PFSK-1 (cell line): Measurements from ENCODE around the gene CARD10.

Experiments
- POLR2AphosphoS5 ChIP-seq: IDR thresholded peaks from 2 replicates; pipeline ENCODE4 v1.6.1; 2012; ENCODE audit warnings: low read depth, mild to moderate bottlenecking, control low read depth, low read length, moderate library complexity
- TF ChIP-seq, protein P1 (sequence below), 2 experiments: IDR thresholded peaks; 2 replicates each; pipeline versions ENCODE4 v1.6.1 to v1.8.0; 2011 to 2012; ENCODE audit warnings: low read depth in 2 of 2, low read length in 2 of 2, control low read depth in 1 of 2, inconsistent platforms in 1 of 2, mild to moderate bottlenecking in 1 of 2, moderate library complexity in 1 of 2; ENCODE audit not compliant: insufficient read depth in 1 of 2

DNA sequence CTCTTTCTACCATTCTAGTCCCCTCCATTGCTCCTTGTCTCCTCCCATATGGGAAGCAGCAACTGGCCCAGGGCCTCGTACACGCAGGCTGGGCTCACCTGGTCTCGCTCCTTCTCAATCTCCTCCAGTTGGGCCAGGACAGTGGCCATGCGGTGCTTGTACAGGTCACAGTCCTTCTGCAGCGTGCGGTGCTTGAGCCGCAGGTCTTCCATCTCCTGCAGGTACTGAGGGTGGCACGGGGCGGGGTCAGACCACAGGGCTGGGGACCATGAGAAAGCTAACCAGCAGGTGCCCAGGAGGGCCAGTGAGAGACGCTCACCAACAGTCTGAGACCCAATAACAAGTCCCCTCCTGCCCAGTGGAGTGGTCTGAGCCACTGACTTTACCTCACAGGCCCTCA lies 11.5 kb downstream of the CARD10 start:
- TF ChIP-seq, protein P1, sequence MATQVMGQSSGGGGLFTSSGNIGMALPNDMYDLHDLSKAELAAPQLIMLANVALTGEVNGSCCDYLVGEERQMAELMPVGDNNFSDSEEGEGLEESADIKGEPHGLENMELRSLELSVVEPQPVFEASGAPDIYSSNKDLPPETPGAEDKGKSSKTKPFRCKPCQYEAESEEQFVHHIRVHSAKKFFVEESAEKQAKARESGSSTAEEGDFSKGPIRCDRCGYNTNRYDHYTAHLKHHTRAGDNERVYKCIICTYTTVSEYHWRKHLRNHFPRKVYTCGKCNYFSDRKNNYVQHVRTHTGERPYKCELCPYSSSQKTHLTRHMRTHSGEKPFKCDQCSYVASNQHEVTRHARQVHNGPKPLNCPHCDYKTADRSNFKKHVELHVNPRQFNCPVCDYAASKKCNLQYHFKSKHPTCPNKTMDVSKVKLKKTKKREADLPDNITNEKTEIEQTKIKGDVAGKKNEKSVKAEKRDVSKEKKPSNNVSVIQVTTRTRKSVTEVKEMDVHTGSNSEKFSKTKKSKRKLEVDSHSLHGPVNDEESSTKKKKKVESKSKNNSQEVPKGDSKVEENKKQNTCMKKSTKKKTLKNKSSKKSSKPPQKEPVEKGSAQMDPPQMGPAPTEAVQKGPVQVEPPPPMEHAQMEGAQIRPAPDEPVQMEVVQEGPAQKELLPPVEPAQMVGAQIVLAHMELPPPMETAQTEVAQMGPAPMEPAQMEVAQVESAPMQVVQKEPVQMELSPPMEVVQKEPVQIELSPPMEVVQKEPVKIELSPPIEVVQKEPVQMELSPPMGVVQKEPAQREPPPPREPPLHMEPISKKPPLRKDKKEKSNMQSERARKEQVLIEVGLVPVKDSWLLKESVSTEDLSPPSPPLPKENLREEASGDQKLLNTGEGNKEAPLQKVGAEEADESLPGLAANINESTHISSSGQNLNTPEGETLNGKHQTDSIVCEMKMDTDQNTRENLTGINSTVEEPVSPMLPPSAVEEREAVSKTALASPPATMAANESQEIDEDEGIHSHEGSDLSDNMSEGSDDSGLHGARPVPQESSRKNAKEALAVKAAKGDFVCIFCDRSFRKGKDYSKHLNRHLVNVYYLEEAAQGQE (IDR thresholded peaks at IDR 0.05; ENCODE audit: insufficient read depth in 1 of 2, low read depth in 2 of 2, low read length in 2 of 2), result no peak
- no peak for TF ChIP-seq POLR2AphosphoS5
